Coronary artery (tissue), 2 donors: ENCODE results near the gene TBX1.

Source experiments
- DNase-seq: peaks from one replicate; pipeline ENCODE4 v3.0.0-alpha.2; 2017; ENCODE audit warnings: low spot score
- H3K27ac ChIP-seq, 2 donors: fragments of 200-600 bp; sonication (generic); one replicate each; pipeline ENCODE4 v1.5.1; 2016 to 2019
- H3K4me3 ChIP-seq: fragments of 200-600 bp; sonication (generic); 2 replicates; pipeline ENCODE4 v1.5.1; 2016; ENCODE audit warnings: mild to moderate bottlenecking, moderate library complexity
- CTCF ChIP-seq: fragments of 200-600 bp; sonication (generic); IDR thresholded peaks from one replicate; pipeline ENCODE4 v1.5.1; 2019; ENCODE audit warnings: antibody characterized with exemption

TBX1 gene

GRCh38 chr22:19783586-19784383 lies 23.2 kb downstream of the TBX1 start:
- no peak for TF ChIP-seq CTCF
- no peak overlapping the region for H3K4me3 ChIP-seq
- no peak for DNase-seq
- H3K27ac ChIP-seq, result no peak overlapping the region

GRCh38 chr22:19784384-19785175 lies 24.0 kb downstream of the TBX1 start:
- TF ChIP-seq CTCF, result no peak
- Histone ChIP-seq H3K27ac (no peak overlapping the region), H3K4me3 (no peak overlapping the region)
- DNase-seq, result no peak

GRCh38 chr22:19785461-19786263 lies 25.1 kb downstream of the TBX1 start:
- no peak for DNase-seq
- no peak for TF ChIP-seq CTCF
- no peak overlapping the region for H3K27ac ChIP-seq
- no peak overlapping the region for H3K4me3 ChIP-seq

GRCh38 chr22:19786264-19786585 lies 25.6 kb downstream of the TBX1 start:
- TF ChIP-seq CTCF, result no peak
- Histone ChIP-seq H3K4me3 (no peak overlapping the region), H3K27ac (no peak overlapping the region)
- DNase-seq, result no peak

- no peak for DNase-seq
- Histone ChIP-seq H3K27ac (no peak overlapping the region), H3K4me3 (no peak overlapping the region)
- TF ChIP-seq CTCF, result no peak
Observed at GRCh38 chr22:19786959-19787848, 26.6 kb downstream of the TBX1 start.

GRCh38 chr22:19787849-19788141 lies 27.2 kb downstream of the TBX1 start:
- no peak for TF ChIP-seq CTCF
- no peak overlapping the region for H3K27ac ChIP-seq
- no peak for DNase-seq
- no peak overlapping the region for H3K4me3 ChIP-seq
